GM12801 (cell line): ENCODE results near the gene RNASEH2A.

Source experiments
- TF ChIP-seq, protein P1 (sequence below): IDR thresholded peaks from one replicate; pipeline ENCODE4 v1.5.1; 2011; ENCODE audit warnings: control low read depth; ENCODE audit not compliant: insufficient read length; ENCODE audit errors: extremely low read depth

The RNASEH2A gene

DNA sequence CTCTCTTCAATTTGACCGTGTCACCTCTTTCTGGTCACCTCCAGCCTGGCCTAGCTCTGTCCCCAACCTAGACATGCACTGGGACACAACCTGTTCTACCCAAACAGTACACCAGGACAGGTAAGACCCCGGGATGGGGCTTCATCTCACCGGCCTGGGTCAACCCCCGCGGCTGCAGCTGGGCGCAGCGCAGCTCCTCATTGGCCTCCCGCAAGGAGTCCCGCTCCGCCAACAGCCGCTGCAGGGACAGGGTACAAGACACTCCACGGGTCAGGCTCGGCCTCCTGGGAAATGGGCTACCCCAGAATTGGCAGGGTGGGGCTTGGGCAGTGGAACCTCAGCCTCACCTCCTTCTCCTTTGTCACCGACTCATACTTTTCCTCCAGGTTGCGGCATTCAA is 38.7 kb upstream of the RNASEH2A start:
- TF ChIP-seq, protein P1, sequence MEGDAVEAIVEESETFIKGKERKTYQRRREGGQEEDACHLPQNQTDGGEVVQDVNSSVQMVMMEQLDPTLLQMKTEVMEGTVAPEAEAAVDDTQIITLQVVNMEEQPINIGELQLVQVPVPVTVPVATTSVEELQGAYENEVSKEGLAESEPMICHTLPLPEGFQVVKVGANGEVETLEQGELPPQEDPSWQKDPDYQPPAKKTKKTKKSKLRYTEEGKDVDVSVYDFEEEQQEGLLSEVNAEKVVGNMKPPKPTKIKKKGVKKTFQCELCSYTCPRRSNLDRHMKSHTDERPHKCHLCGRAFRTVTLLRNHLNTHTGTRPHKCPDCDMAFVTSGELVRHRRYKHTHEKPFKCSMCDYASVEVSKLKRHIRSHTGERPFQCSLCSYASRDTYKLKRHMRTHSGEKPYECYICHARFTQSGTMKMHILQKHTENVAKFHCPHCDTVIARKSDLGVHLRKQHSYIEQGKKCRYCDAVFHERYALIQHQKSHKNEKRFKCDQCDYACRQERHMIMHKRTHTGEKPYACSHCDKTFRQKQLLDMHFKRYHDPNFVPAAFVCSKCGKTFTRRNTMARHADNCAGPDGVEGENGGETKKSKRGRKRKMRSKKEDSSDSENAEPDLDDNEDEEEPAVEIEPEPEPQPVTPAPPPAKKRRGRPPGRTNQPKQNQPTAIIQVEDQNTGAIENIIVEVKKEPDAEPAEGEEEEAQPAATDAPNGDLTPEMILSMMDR, result no peak

DNA sequence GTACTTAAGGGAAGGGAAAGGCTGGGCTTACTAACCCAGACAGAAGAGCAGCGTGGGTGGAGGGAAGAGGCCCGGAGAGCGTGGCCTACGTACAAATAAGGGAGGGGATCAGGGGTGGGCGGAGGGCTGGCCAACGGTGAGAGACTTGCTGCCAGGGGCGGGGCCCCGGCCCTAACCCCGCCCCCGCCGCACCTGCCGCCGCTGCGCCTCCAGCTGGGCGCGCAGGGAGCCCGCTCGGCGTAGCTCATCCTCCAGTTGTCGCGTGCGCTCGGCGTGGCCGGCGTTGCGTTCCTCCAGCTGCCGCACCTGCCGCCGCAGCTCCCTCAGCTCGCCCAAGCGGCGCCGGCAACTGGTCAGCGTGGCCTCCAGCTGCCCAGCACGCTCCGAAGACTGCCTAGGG is 36.7 kb upstream of the RNASEH2A start:
- TF ChIP-seq, protein P1, result no peak

DNA sequence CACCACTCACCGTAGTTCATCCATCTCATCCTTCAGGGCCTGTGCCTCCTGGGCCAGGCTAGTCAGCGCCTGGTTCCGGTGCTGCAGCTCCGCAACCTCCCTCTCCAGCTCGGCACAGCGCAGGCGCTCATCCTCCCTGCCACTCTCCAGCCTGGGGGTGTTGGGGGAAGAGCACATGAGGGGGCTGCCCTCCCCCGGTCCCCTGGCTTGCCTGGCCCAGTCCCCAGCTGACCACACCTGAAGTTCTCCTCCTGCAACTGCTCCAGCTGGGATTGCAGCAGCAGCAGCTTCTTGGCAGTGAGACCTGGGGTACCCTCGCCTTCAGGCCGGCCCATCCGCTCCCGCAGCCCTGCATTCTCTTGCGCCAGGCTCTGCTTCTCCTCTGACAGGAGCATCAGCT is 35.5 kb upstream of the RNASEH2A start:
- TF ChIP-seq, protein P1, result no peak

DNA sequence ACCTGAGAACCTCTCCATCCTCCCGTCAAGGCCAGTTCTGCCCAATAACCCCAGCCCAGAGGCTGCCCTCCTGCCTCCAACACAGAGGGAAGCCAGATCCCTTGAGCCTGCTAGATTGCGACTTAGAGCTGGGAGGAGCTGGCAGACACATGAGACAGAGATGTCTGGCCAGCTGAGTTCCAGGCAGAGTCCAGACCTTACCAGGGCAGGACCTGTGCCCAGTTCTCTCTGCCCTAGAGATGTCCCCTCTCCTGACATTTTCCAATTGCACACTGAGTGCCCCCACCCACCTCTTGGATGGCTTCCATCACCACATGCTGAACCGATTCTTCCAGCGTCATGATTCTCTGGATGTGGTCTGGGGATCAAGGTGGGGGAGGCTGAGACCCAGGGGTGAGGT is 34.1 kb upstream of the RNASEH2A start:
- TF ChIP-seq, protein P1, result no peak

DNA sequence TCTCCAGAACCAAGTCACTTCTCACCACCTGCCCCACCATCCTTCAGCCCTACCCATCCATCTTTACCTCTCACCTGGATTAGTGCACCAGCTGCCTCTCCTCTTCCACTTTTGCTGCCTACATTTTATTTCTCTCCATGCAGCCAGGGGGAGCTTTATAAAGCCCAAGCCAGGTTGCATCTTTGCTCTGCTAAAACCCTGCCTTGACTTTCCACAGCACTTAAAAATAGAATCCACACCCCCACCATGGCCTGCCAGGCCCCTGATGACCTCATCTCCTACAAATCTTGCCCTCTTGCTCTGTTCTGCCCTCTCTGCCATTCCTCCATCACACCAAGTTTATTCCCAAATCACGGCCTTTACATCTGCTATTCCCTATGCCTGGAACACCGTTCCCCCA is 32.8 kb upstream of the RNASEH2A start:
- TF ChIP-seq, protein P1, result no peak

DNA sequence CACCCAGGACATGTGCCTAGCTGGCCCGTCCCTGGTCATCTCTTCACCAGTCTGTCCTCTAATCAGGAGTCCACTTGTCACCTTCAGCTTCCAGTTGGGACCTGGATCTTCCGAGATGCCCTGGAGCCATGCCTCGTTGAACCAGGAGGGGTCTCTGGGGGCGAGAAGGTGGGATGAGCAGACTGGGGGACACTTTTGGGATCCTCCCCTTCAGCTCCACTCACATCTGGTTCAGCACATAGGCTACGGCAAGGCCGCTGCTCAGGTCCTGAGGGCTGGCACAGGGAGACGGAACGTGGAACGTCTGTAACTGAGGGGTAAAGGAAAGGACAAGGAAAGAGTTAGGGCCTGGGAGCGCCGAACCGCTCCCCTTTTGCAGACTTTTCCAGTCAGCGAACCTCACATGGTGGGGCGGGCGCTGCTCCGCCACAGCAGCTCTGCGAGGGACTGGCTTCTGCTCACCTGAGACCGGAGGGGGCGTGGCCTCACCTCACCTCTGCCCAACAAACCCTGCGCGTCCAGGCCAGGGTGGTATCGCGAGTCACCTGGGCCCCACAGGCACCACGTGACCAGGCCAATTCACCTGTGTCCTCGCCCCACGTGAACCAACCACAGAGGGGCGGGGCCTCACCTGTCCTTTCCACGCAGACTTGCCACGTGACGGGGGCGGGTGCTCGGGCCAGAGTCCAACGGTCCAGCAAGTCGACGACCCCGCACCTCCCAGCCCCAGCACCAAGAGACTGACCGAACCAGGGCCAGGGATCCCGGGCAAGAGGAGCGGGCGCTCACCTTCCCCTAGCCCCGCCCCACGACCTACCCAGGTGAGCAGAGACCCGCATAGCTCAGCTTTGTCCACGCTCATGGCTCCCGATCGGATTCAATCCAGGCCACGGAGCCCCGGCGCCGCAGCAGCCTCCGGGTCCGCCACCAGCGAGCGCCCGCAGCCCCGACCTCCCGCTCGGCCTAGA is 31.5 kb upstream of the RNASEH2A start, which contains the start of gene HOOK2:
Gene HOOK2, minus strand, starts transcription at position 965 of the 968 bp plus-strand sequence. Its CDS starts 103 bp downstream, at position 862.
- TF ChIP-seq, protein P1, result no peak

DNA sequence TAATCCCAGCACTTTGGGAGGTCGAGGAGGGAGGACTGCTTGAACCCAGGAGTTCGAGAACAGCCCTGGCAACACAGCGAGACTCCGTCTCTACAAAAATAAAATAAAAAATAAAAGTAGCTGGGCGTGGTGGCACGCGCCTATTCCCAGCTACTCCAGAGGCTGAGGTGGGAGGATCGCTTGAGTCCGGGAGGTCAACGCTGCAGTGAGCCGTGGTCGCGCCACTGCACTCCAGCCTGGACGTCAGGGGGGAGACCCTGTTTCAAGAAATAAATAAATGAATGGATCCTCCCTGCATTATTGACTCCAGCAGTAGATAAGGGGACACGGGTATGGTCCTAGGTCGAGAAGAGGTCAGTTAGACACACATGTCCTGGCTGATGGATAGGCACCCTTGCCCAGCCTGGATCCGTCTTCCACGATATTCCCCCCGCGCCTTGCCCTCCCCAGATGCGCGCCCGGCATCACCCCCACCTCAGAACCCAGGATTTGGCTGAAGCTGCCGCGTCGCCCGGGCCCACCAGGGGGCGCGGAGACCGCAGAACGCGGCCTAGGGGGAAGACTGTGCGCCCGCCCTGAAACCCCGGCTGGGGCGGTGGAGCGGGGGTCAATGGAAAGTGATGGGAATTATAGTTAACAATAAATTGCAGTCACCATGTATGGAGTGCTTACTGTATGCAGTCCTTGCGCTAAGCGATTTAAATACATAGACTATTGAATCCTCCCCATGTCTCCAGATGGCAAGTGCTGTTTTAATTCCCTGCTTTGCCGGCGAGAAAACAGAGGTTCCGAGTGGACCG is 29.0 kb upstream of the RNASEH2A start:
- TF ChIP-seq, protein P1, result no peak
